Activated CD8-positive, alpha-beta T cell treated with anti-CD3 and anti-CD28 coated beads for 36 hours (primary cell): ENCODE measurements around the gene HSPA4. TPM values are rescaled to one million over a fixed set of nuclear protein-coding genes. Genes with fewer than 3 reads are reported as not detected.

Experiments
- ATAC-seq: fragments of 200-7000 bp; cut with Tn5 transposase; one replicate; pipeline ENCODE4 v1.10.0; 2021; ENCODE audit warnings: mild to moderate bottlenecking, moderate library complexity
- CTCF ChIA-PET: fragments of 350-600 bp; sonication (Branson Sonifier 250); formaldehyde crosslinking; loops from one replicate; lab custom pipeline; 2021; ENCODE audit warnings: antibody characterized with exemption; lab: Charles Lee
- POLR2A ChIA-PET: fragments of 350-600 bp; sonication (Branson Sonifier 250); formaldehyde crosslinking; loops from one replicate; lab custom pipeline; 2021; ENCODE audit warnings: antibody characterized with exemption; lab: Charles Lee
- DNase-seq: peaks from one replicate; pipeline ENCODE4 v3.0.0-alpha.2; 2020
- H3K27ac Mint-ChIP-seq: one replicate; pipeline ENCODE4 v1.8.0; 2021; ENCODE audit warnings: mild to moderate bottlenecking, mixed read lengths
- H3K27me3 Mint-ChIP-seq: one replicate; pipeline ENCODE4 v1.8.0; 2021; ENCODE audit warnings: mixed read lengths
- H3K36me3 Mint-ChIP-seq: one replicate; pipeline ENCODE4 v1.8.0; 2021; ENCODE audit warnings: low read depth, mixed read lengths
- H3K4me1 Mint-ChIP-seq: one replicate; pipeline ENCODE4 v1.8.0; 2021; ENCODE audit warnings: low read depth, mixed read lengths
- H3K4me3 Mint-ChIP-seq: one replicate; pipeline ENCODE4 v1.8.0; 2021; ENCODE audit warnings: mild to moderate bottlenecking, moderate library complexity, mixed read lengths
- H3K9me3 Mint-ChIP-seq: one replicate; pipeline ENCODE4 v1.8.0; 2021; ENCODE audit warnings: mixed read lengths
- intact Hi-C: fragments of 100-400 bp; cut with micrococcal nuclease; formaldehyde crosslinking; loops from one replicate; pipeline ENCODE4 v1.10.0; 2022
- total RNA-seq, 2 experiments: library from RNA; stranded (reverse); gene quantifications; one replicate each; pipeline ENCODE4 v1.2.3, GENCODE V29; 2021
- TF ChIP-seq, protein P1 (sequence below): fragments of 200-600 bp; IDR thresholded peaks from one replicate; pipeline ENCODE4 v1.8.0; 2022; ENCODE audit warnings: antibody characterized with exemption, mild to moderate bottlenecking

HSPA4 gene
- total RNA-seq, 2 experiments from 2014 or later, result 229 to 232 TPM

DNA sequence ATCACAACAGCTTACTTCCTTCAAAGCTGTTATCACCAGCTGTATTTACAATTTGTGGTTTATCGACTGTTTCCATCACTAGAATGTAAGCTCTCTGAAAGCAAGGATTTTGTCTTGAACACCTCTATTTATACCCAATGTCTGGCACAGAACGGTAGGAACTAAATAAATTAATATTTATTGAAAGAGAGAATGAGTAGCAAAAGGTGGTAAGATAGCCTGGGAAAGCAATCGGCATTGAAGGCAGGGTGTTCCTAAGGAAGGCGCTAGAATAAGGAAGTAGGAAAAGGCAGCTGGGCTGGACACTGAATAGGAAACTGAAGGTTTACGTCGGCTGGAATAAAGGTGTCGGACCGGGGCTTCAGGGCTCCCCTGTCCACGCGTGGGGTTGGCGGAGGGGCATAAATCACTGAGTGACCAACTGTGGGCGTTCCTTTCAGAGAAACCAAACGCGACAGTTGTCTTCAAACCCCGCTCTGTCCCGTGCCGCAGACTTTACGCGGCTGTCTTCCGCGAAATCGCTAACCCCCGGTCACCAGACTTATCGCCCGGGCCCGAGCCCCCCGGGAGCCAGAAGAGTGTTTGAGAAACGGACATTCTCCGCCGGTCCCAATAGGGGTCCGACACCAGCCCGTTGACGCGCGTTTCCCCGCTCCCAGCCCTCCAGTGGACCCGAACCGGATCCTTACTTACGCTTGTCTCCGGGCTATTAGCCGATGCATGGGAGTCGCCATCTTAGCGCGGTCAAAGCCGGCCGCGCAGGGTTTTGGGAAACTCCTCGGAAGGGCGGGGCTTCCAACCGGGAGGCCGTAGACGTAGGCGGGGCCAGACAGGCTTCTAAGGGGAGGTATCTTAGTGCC lies 25.8 kb upstream of the HSPA4 start, which contains the start of gene ZCCHC10:
Gene ZCCHC10 (minus strand): TSS at position 746 of the 860 bp plus-strand sequence. CDS start 12 bp downstream, at position 734.
- ATAC-seq (peak; percentile 100), DNase-seq (peak; percentile 96)
- TF ChIP-seq, protein P1, sequence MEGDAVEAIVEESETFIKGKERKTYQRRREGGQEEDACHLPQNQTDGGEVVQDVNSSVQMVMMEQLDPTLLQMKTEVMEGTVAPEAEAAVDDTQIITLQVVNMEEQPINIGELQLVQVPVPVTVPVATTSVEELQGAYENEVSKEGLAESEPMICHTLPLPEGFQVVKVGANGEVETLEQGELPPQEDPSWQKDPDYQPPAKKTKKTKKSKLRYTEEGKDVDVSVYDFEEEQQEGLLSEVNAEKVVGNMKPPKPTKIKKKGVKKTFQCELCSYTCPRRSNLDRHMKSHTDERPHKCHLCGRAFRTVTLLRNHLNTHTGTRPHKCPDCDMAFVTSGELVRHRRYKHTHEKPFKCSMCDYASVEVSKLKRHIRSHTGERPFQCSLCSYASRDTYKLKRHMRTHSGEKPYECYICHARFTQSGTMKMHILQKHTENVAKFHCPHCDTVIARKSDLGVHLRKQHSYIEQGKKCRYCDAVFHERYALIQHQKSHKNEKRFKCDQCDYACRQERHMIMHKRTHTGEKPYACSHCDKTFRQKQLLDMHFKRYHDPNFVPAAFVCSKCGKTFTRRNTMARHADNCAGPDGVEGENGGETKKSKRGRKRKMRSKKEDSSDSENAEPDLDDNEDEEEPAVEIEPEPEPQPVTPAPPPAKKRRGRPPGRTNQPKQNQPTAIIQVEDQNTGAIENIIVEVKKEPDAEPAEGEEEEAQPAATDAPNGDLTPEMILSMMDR, result no peak
- H3K4me3 Mint-ChIP-seq, result peak within 1 kb of the TSS; percentile 92
- peak within 1 kb of the TSS; percentile 93 for H3K27ac Mint-ChIP-seq
- POLR2A ChIA-PET, result interaction anchor here (1.0 to 3.6 kb wide), 6 partner anchors 9 to 202 kb away, joined by 3 to 24 read pairs (median 3); partner anchors contain the start of genes AFF4 and HSPA4
- CTCF ChIA-PET, result interaction anchor here (1.3 to 2.0 kb wide), 2 partner anchors 25 to 499 kb away, joined by 3 to 4 read pairs; partner anchors contain the start of gene HSPA4
- intact Hi-C loops, result no loop called here
- peaks cover 2% of the 10 kb centered on the region for H3K27me3 Mint-ChIP-seq
- peaks cover 9% of the 10 kb centered on the region for H3K36me3 Mint-ChIP-seq
- H3K9me3 Mint-ChIP-seq, result no peaks in the 10 kb centered on the region
- peaks cover 17% of the 10 kb centered on the region for H3K4me1 Mint-ChIP-seq

DNA sequence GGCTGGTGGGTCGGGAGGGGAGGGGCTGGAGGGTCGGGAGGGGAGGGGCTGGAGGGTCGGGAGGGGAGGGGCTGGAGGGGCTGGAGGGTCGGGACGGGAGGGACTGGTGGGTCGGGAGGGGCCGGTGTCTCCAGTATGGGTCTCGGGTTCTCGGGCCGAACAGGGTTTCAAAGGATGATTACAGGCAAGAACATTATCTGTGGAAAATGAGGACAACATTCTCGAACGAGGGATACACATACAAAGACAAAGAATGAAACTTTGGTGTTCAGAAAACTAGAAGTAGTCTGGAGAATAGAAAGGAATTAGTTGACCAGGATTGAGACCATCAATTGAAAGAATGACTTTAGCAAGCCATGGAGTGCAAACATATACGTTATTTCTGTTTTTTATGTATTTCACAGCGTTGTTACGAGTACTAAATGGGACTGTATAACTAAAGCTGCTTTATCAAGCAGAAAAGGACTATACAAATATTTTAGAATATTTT lies 25.1 kb upstream of the HSPA4 start:
- TF ChIP-seq, protein P1, result no peak
- Mint-ChIP-seq H3K27ac (peak overlapping the region; percentile 43), H3K4me1 (peaks cover 16% of the 10 kb centered on the region), H3K36me3 (peaks cover 9% of the 10 kb centered on the region), H3K9me3 (no peaks in the 10 kb centered on the region), H3K27me3 (peaks cover 2% of the 10 kb centered on the region), H3K4me3 (peak overlapping the region; percentile 92)
- ATAC-seq, result no peak
- POLR2A ChIA-PET, result interaction anchor here (1.2 to 3.6 kb wide), 2 partner anchors 25 to 63 kb away, joined by 3 to 24 read pairs; partner anchors contain the start of genes AFF4 and HSPA4
- no peak for DNase-seq
- intact Hi-C loops, result no loop called here
- CTCF ChIA-PET, result no interaction called here

DNA sequence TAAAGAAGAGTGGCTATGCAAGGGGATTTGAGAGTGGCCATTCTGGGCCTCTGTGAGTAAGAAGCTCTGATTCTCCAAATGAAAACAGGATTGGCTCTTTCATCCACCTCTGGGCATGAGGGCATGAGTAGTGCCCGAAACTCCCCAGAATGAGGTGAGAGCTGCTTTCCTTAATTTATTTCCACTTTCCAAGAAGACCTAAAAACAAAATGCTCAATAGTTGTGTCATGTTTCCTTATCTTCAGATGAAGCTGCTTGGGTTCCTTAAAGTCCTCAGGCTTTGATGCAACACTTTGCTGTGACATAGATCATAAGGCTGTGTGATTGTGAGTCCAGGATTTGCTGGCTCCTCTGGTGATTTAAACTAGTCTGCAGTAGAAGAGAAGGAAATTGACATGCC lies 22.4 kb upstream of the HSPA4 start:
- Mint-ChIP-seq H3K27ac (no peak overlapping the region), H3K4me1 (peaks cover 14% of the 10 kb centered on the region), H3K4me3 (no peak overlapping the region), H3K9me3 (no peaks in the 10 kb centered on the region), H3K36me3 (peaks cover 3% of the 10 kb centered on the region), H3K27me3 (peaks cover 2% of the 10 kb centered on the region)
- TF ChIP-seq, protein P1, result no peak
- DNase-seq (no peak), ATAC-seq (no peak)
- intact Hi-C loops, result no loop called here
- POLR2A ChIA-PET, result no interaction called here
- CTCF ChIA-PET, result interaction anchor here (1.2 kb wide), 1 partner anchor 14 kb away, joined by 4 read pairs; no protein-coding TSS in a partner anchor

DNA sequence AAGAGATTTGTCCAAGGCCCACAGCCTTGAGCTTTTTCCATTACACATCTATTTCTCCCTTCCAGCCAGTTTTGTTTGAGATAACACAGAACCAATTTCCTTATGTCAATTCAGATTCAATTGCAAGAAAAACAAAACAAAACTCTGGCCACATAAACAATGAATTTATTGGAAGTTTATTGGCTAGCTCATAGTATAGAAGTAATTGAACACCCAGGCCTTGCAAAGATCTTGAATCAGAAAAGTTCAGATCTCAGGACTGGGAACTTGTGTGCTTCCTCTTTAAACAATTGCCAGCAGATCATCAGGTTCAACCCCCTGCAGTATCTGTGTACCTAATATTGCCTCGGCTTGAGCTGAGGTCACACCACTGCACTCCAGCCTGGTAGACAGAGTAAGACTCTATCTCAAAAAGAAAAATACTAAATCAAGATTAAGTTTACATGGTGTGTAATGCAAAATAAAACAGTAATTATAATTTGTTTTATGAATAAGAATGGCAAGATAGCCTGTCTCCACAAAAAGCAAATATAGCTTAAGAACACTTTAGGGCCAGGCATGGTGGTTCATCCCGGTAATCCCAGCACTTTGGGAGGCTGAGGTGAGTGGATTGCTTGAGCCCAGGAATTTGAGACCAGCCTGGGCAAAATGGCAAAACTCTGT lies 21.3 kb upstream of the HSPA4 start:
- H3K9me3 Mint-ChIP-seq, result no peaks in the 10 kb centered on the region
- H3K27ac Mint-ChIP-seq, result no peak overlapping the region
- ChIA-PET POLR2A (interaction anchor here (1.1 kb wide), 2 partner anchors 9 to 22 kb away, joined by 4 to 5 read pairs; no protein-coding TSS in a partner anchor), CTCF (no interaction called here)
- H3K27me3 Mint-ChIP-seq, result peaks cover 2% of the 10 kb centered on the region
- ATAC-seq, result no peak
- peaks cover 8% of the 10 kb centered on the region for H3K4me1 Mint-ChIP-seq
- intact Hi-C loops, result no loop called here
- H3K4me3 Mint-ChIP-seq, result no peak overlapping the region
- H3K36me3 Mint-ChIP-seq, result no peaks in the 10 kb centered on the region
- no peak for DNase-seq
- TF ChIP-seq, protein P1, result no peak
